Endothelial cell (in vitro differentiated cells): ENCODE results near the gene CHSY3. TPM values are rescaled to one million over a fixed set of nuclear protein-coding genes. Genes with fewer than 3 reads are reported as not detected.

ENCODE experiments used
- DNase-seq: peaks from one replicate; pipeline ENCODE4 v3.0.0; 2021; ENCODE audit warnings: low spot score
- H3K27ac Mint-ChIP-seq: one replicate; pipeline ENCODE4 v1.8.0; 2021; ENCODE audit warnings: mixed read lengths, inconsistent platforms; ENCODE audit not compliant: unreplicated experiment
- H3K27me3 Mint-ChIP-seq: one replicate; pipeline ENCODE4 v1.8.0; 2021; ENCODE audit warnings: mild to moderate bottlenecking, moderate library complexity, mixed read lengths, inconsistent platforms; ENCODE audit not compliant: unreplicated experiment
- H3K36me3 Mint-ChIP-seq: one replicate; pipeline ENCODE4 v1.8.0; 2021; ENCODE audit warnings: mild to moderate bottlenecking, low read depth, mixed read lengths, inconsistent platforms; ENCODE audit not compliant: unreplicated experiment
- H3K4me1 Mint-ChIP-seq: one replicate; pipeline ENCODE4 v1.8.0; 2021; ENCODE audit warnings: mild to moderate bottlenecking, mixed read lengths, inconsistent platforms; ENCODE audit not compliant: unreplicated experiment
- H3K4me3 Mint-ChIP-seq: one replicate; pipeline ENCODE4 v1.8.0; 2021; ENCODE audit warnings: mild to moderate bottlenecking, mixed read lengths, inconsistent platforms; ENCODE audit not compliant: unreplicated experiment
- H3K9me3 Mint-ChIP-seq: one replicate; pipeline ENCODE4 v1.8.0; 2021; ENCODE audit warnings: mixed read lengths, inconsistent platforms; ENCODE audit not compliant: unreplicated experiment
- CTCF ChIP-seq: fragments of 200-600 bp; sonication (generic); IDR thresholded peaks from one replicate; pipeline ENCODE4 v1.5.0; 2021; ENCODE audit warnings: antibody characterized with exemption; ENCODE audit not compliant: unreplicated experiment
- total RNA-seq: library from RNA; stranded (reverse); fragmentation: NEBNext Ultra II Directional; extraction: Animal tissue kit (Norgen Biotek cat#: 25700); gene quantifications from one replicate; pipeline ENCODE4 v1.2.1, GENCODE V29; 2021; ENCODE audit not compliant: unreplicated experiment

The CHSY3 gene
- total RNA-seq, 1 donor from 2014 or later: 21.2 TPM

GRCh38 chr5:130104895-130105688 is 200.8 kb downstream of the CHSY3 start:
- Mint-ChIP-seq H3K4me1 (no peaks in the 10 kb centered on the region), H3K4me3 (no peak overlapping the region), H3K27ac (no peak overlapping the region), H3K36me3 (no peaks in the 10 kb centered on the region), H3K9me3 (no peaks in the 10 kb centered on the region), H3K27me3 (no peaks in the 10 kb centered on the region)
- no peak for DNase-seq
- no peak for TF ChIP-seq CTCF

- TF ChIP-seq CTCF: no peak
- Mint-ChIP-seq H3K36me3 (no peaks in the 10 kb centered on the region), H3K27ac (no peak overlapping the region), H3K9me3 (no peaks in the 10 kb centered on the region), H3K27me3 (no peaks in the 10 kb centered on the region), H3K4me1 (no peaks in the 10 kb centered on the region), H3K4me3 (no peak overlapping the region)
- no peak for DNase-seq
Observed at GRCh38 chr5:130106480-130106879, 202.2 kb downstream of the CHSY3 start.

GRCh38 chr5:130109152-130109551 is 204.9 kb downstream of the CHSY3 start:
- Mint-ChIP-seq H3K9me3 (no peaks in the 10 kb centered on the region), H3K4me3 (no peak overlapping the region), H3K36me3 (no peaks in the 10 kb centered on the region), H3K27me3 (no peaks in the 10 kb centered on the region), H3K4me1 (no peaks in the 10 kb centered on the region), H3K27ac (no peak overlapping the region)
- DNase-seq: no peak
- TF ChIP-seq CTCF: peak; percentile 64

- TF ChIP-seq CTCF: no peak
- no peak overlapping the region for H3K27ac Mint-ChIP-seq
- H3K4me1 Mint-ChIP-seq: no peaks in the 10 kb centered on the region
- H3K36me3 Mint-ChIP-seq: no peaks in the 10 kb centered on the region
- H3K4me3 Mint-ChIP-seq: no peak overlapping the region
- no peak for DNase-seq
- no peaks in the 10 kb centered on the region for H3K9me3 Mint-ChIP-seq
- no peaks in the 10 kb centered on the region for H3K27me3 Mint-ChIP-seq
Observed at GRCh38 chr5:130110328-130110727, 206.1 kb downstream of the CHSY3 start.

- no peak for TF ChIP-seq CTCF
- no peak overlapping the region for H3K4me3 Mint-ChIP-seq
- H3K27me3 Mint-ChIP-seq: no peaks in the 10 kb centered on the region
- no peak for DNase-seq
- H3K27ac Mint-ChIP-seq: no peak overlapping the region
- H3K9me3 Mint-ChIP-seq: no peaks in the 10 kb centered on the region
- no peaks in the 10 kb centered on the region for H3K4me1 Mint-ChIP-seq
- H3K36me3 Mint-ChIP-seq: no peaks in the 10 kb centered on the region
Observed at GRCh38 chr5:130111746-130112145, 207.5 kb downstream of the CHSY3 start.
